ENCODE data around the gene APP.

- TF ChIP-seq, protein P1, sequence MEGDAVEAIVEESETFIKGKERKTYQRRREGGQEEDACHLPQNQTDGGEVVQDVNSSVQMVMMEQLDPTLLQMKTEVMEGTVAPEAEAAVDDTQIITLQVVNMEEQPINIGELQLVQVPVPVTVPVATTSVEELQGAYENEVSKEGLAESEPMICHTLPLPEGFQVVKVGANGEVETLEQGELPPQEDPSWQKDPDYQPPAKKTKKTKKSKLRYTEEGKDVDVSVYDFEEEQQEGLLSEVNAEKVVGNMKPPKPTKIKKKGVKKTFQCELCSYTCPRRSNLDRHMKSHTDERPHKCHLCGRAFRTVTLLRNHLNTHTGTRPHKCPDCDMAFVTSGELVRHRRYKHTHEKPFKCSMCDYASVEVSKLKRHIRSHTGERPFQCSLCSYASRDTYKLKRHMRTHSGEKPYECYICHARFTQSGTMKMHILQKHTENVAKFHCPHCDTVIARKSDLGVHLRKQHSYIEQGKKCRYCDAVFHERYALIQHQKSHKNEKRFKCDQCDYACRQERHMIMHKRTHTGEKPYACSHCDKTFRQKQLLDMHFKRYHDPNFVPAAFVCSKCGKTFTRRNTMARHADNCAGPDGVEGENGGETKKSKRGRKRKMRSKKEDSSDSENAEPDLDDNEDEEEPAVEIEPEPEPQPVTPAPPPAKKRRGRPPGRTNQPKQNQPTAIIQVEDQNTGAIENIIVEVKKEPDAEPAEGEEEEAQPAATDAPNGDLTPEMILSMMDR (conservative IDR thresholded peaks at IDR 0.05; ENCODE audit: low read depth, low read length) = no peak
- no peak for TF ChIP-seq EZH2 (IDR thresholded peaks at IDR 0.05; ENCODE audit: low read length, unreplicated experiment)
Observed at GRCh38 chr21:26106562-26106961, 64.0 kb downstream of the APP start.

Measured in PC-3 (cell line).